Uterus (tissue), 4 donors: ENCODE measurements around the gene ACSBG1. TPM values are rescaled to one million over a fixed set of nuclear protein-coding genes. Genes with fewer than 3 reads are reported as not detected.

Experiments used
- DNase-seq, 2 donors: peaks; one replicate each; pipeline ENCODE4 v3.0.0-alpha.2; 2019 to 2020
- H3K27ac ChIP-seq, 2 donors: fragments of 200-600 bp; sonication (generic); 1 replicate in 1 of 2; 2 replicates in 1 of 2; pipeline ENCODE4 v1.5.1; 2016 to 2018
- H3K27me3 ChIP-seq, 2 donors: fragments of 200-600 bp; sonication (generic); one replicate each; pipeline ENCODE4 v1.5.1; 2018 to 2019; ENCODE audit warnings: control low read depth in 1 of 2
- H3K36me3 ChIP-seq, 2 donors: fragments of 200-600 bp; sonication (generic); one replicate each; pipeline ENCODE4 v1.5.1; 2019; ENCODE audit warnings: control low read depth in 1 of 2
- H3K4me1 ChIP-seq, 2 donors: fragments of 200-600 bp; sonication (generic); one replicate each; pipeline ENCODE4 v1.5.1; 2018 to 2019; ENCODE audit warnings: control low read depth in 1 of 2
- H3K4me3 ChIP-seq, 2 donors: fragments of 200-600 bp; sonication (generic); 1 replicate in 1 of 2; 2 replicates in 1 of 2; pipeline ENCODE4 v1.5.1; 2018 to 2019; ENCODE audit warnings: mild to moderate bottlenecking in 1 of 2
- H3K9me3 ChIP-seq, 2 donors: fragments of 200-600 bp; sonication (generic); one replicate each; pipeline ENCODE4 v1.5.1; 2019; ENCODE audit warnings: control low read depth in 1 of 2
- CTCF ChIP-seq, 4 experiments: fragments of 200-600 bp in 2 of 4; fragments of 450-650 bp in 2 of 4; sonication (generic) in 2 of 4; IDR thresholded peaks; one replicate each; pipeline ENCODE4 v1.5.1; 2016 to 2019; ENCODE audit warnings: antibody characterized with exemption in 4 of 4, mild to moderate bottlenecking in 2 of 4, moderate library complexity in 1 of 4
- POLR2A ChIP-seq, 2 donors: fragments of 450-650 bp; IDR thresholded peaks; one replicate each; pipeline ENCODE4 v1.6.1; 2016; ENCODE audit warnings: antibody characterized with exemption in 2 of 2, mild to moderate bottlenecking in 1 of 2, moderate library complexity in 1 of 2
- intact Hi-C: fragments of 100-400 bp; cut with DNase I; formaldehyde crosslinking; loops from one replicate; pipeline ENCODE4 v1.15.1; 2023; ENCODE audit warnings: low total_unique reads
- total RNA-seq, 4 donors: library from RNA; depleted of rRNA in 3 of 4; stranded (reverse); fragments of >200 nt in 3 of 4; gene quantifications; one replicate each; pipeline versions ENCODE4 v1.1.0 to v1.2.4, GENCODE V29; 2014 to 2023
- donor health status: DM: yes; HTN: yes; CAD: no.

ACSBG1 gene
- total RNA-seq, 4 donors from 2014 or later: 3.5 TPM; not detected in 3

DNA sequence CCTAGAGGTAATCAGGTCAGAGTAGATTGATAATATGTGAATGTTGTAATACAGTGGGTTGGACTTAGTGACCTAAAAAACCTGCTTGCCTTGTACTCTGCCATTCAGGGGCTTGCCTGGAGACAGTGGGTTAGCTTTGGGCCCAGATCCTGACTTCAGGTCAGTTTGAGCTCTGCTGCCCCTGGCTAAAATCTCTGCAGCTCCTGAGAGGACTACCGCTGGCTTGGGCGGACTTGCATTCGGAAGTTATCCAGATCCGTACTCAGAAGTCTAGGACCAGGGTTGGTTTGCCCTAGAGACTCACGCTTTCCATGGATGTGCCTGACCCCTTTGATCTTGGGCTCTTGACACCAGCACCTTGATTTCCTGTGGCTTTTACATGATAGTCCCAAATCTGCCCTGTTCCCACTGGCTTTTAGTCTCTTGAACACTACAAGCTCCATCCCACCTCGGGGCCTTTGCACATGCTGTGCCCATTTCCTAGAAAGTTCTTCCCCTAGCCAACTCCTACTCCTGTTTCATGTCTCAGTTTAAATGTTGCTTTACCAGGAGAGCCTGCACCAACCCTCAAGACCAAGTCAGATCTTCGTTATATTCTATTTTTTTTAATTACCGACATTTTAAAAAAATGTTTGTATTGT is 5.9 kb downstream of the ACSBG1 start:
- Histone ChIP-seq H3K4me1 (no peaks in the 10 kb centered on the region), H3K27me3 (no peaks in the 10 kb centered on the region), H3K4me3 (no peak overlapping the region), H3K27ac (no peak overlapping the region), H3K36me3 (no peaks in the 10 kb centered on the region), H3K9me3 (no peaks in the 10 kb centered on the region)
- TF ChIP-seq CTCF (IDR thresholded peaks at IDR 0.05): no peak
- no peak for TF ChIP-seq POLR2A (IDR thresholded peaks at IDR 0.05)
- intact Hi-C loops: no loop called here
- DNase-seq: no peak

GRCh38 chr15:78225783-78226541 is 8.4 kb downstream of the ACSBG1 start:
- no peaks in the 10 kb centered on the region for H3K27me3 ChIP-seq
- H3K4me3 ChIP-seq: no peak overlapping the region
- TF ChIP-seq POLR2A (IDR thresholded peaks at IDR 0.05) (no peak), CTCF (IDR thresholded peaks at IDR 0.05) (no peak)
- H3K36me3 ChIP-seq: no peaks in the 10 kb centered on the region
- no peak overlapping the region for H3K27ac ChIP-seq
- H3K4me1 ChIP-seq: no peaks in the 10 kb centered on the region
- H3K9me3 ChIP-seq: no peaks in the 10 kb centered on the region
- DNase-seq: no peak
- intact Hi-C loops: no loop called here

- H3K27ac ChIP-seq: no peak overlapping the region
- no peaks in the 10 kb centered on the region for H3K36me3 ChIP-seq
Observed at GRCh38 chr15:78224023-78224411, 10.3 kb downstream of the ACSBG1 start.

DNA sequence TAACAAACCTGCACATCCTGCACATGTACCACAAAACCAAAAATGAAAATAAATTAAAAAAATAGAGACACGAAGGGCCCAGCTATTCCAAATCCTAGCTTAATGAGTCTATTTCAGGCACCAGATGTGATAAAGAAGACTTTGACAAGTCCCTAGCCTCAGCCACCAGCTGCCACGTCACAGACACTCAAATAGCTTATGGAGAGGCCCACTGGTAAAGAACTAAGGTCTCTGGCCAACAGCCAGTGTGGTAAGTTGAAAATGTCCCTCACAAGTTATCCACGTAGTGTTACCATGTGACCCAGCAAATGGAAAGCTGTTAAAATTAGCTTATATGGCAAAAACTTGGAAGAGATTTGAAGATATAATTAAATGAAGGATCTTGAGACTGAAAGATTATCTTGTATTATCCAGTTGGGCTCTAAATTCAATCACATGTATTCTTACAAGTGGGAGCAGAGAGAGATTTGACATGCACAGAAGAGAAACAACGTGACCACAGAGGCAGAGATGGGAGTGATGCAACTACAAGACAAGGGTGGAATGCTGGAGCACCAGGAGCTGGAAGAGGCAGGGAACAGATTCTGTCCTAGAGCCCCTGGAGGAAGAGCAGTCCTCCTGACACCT is 10.9 kb downstream of the ACSBG1 start:
- Histone ChIP-seq H3K27ac (no peak overlapping the region), H3K9me3 (no peaks in the 10 kb centered on the region), H3K4me3 (no peak overlapping the region), H3K27me3 (no peaks in the 10 kb centered on the region), H3K4me1 (no peaks in the 10 kb centered on the region), H3K36me3 (no peaks in the 10 kb centered on the region)
- DNase-seq: no peak
- TF ChIP-seq CTCF (IDR thresholded peaks at IDR 0.05): no peak
- TF ChIP-seq POLR2A (IDR thresholded peaks at IDR 0.05): no peak
- intact Hi-C loops: no loop called here

More at GRCh38 chr15:78224023-78224411, 10.3 kb downstream of the ACSBG1 start:
- Histone ChIP-seq H3K4me1 (no peaks in the 10 kb centered on the region), H3K4me3 (no peak overlapping the region), H3K27me3 (no peaks in the 10 kb centered on the region), H3K9me3 (no peaks in the 10 kb centered on the region)
- TF ChIP-seq POLR2A (IDR thresholded peaks at IDR 0.05): no peak
- TF ChIP-seq CTCF (IDR thresholded peaks at IDR 0.05): no peak
- DNase-seq: no peak
- intact Hi-C loops: no loop called here
